K562 (cell line): ENCODE results near the gene FAM161B. TPM values are rescaled to one million over a fixed set of nuclear protein-coding genes. Genes with fewer than 3 reads are reported as not detected.

Source experiments
- ATAC-seq: fragments of 200-7000 bp; cut with Tn5 transposase; 3 replicates; pipeline ENCODE4 v1.9.1; 2020; ENCODE audit warnings: moderate library complexity
- BruUV-seq: library from RNA; stranded (reverse); fragments of 400-500 nt; replicated peaks from 2 replicates; lab custom pipeline; 2021; lab: Mats Ljungman, UMichigan
- CTCF ChIA-PET: fragments of 300-600 bp; formaldehyde crosslinking; extraction: SDS; loops from one replicate; lab custom pipeline; 2021; ENCODE audit warnings: low intra/inter-chr PET ratio; lab: Yijun Ruan, JAX
- POLR2A ChIA-PET: fragments of 300-600, 350-650 bp; sonication (Branson Sonifier 250); formaldehyde crosslinking; extraction: SDS; loops from one replicate; lab custom pipeline; 2021; ENCODE audit warnings: antibody characterized with exemption, inconsistent platforms; lab: Yijun Ruan, JAX
- DNase-seq, 4 experiments: peaks; one replicate each; pipeline versions ENCODE4 v3.0.0 to v3.0.0-alpha.2; 2011 to 2018; ENCODE audit warnings: low spot score in 3 of 4, mixed read lengths in 3 of 4; ENCODE audit errors: extremely low read depth in 1 of 4
- FAIRE-seq: peaks from 2 replicates; lab custom pipeline; 2011; peaks lifted over from hg19 to GRCh38; lab: Jason Lieb, UNC
- H2AFZ ChIP-seq: 2 replicates; pipeline ENCODE4 v1.6.0; 2011; ENCODE audit warnings: low read depth, low read length, control low read depth, inconsistent platforms
- H3K27ac ChIP-seq: fragments of 200-600 bp; 3 replicates; pipeline ENCODE4 v1.8.0; 2011; ENCODE audit warnings: low read depth, mild to moderate bottlenecking, control low read depth, inconsistent platforms, low read length, moderate library complexity, mixed read lengths; ENCODE audit errors: extremely low read depth
- H3K27me3 ChIP-seq, 2 experiments: fragments of 300-600 bp in 1 of 2; 2 replicates in 1 of 2; 3 replicates in 1 of 2; pipeline versions ENCODE4 v1.6.0 to v1.8.0; 2011; ENCODE audit warnings: inconsistent platforms in 2 of 2, low read length in 2 of 2, mild to moderate bottlenecking in 1 of 2, mixed read lengths in 1 of 2, moderate library complexity in 1 of 2; ENCODE audit not compliant: control insufficient read depth in 2 of 2, insufficient read depth in 2 of 2
- H3K36me3 ChIP-seq: fragments of 300-600 bp; 3 replicates; pipeline ENCODE4 v1.8.0; 2011; ENCODE audit warnings: mild to moderate bottlenecking, low read length, inconsistent platforms; ENCODE audit not compliant: control insufficient read depth, insufficient read depth
- H3K4me1 ChIP-seq, 2 experiments: fragments of 200-600 bp in 1 of 2; replicated peaks in 1 of 2; 2 replicates in 1 of 2; 3 replicates in 1 of 2; pipeline versions ENCODE4 v1.5.1 to v1.8.0; 2011; ENCODE audit warnings: inconsistent platforms in 2 of 2, low read length in 2 of 2, mild to moderate bottlenecking in 1 of 2, mixed read lengths in 1 of 2, moderate library complexity in 1 of 2; ENCODE audit not compliant: control insufficient read depth in 2 of 2, insufficient read depth in 2 of 2
- H3K4me2 ChIP-seq: 2 replicates; pipeline ENCODE4 v1.6.1; 2011; ENCODE audit warnings: low read length, control low read depth, inconsistent platforms, mixed read lengths; ENCODE audit not compliant: insufficient read depth
- H3K4me3 ChIP-seq: fragments of 200-600 bp; sonication (generic), shearing (Covaris generic); 2 replicates; pipeline ENCODE4 v1.5.1; 2016; ENCODE audit warnings: control low read depth, inconsistent platforms
- H3K79me2 ChIP-seq: fragments of 200-600 bp; 3 replicates; pipeline ENCODE4 v1.8.0; 2011; ENCODE audit warnings: low read length, inconsistent platforms; ENCODE audit not compliant: control insufficient read depth, insufficient read depth
- H3K9ac ChIP-seq, 2 experiments: 2 replicates each; pipeline versions ENCODE4 v1.6.0 to v1.6.1; 2011; ENCODE audit warnings: low read depth in 2 of 2, low read length in 2 of 2, control low read depth in 1 of 2, inconsistent platforms in 1 of 2, mild to moderate bottlenecking in 1 of 2, mixed read lengths in 1 of 2; ENCODE audit not compliant: insufficient read depth in 1 of 2
- H3K9me1 ChIP-seq: one replicate; pipeline ENCODE4 v1.6.0; 2011; ENCODE audit warnings: inconsistent platforms, mild to moderate bottlenecking, low read length, moderate library complexity; ENCODE audit not compliant: control insufficient read depth, insufficient read depth
- H3K9me3 ChIP-seq: replicated peaks from 2 replicates; pipeline ENCODE4 v1.5.1; 2011; ENCODE audit warnings: low read depth, low read length, inconsistent platforms; ENCODE audit not compliant: control insufficient read depth, insufficient read depth
- H4K20me1 ChIP-seq: replicated peaks from 2 replicates; pipeline ENCODE4 v1.6.1; 2011; ENCODE audit warnings: low read length, inconsistent platforms, mixed read lengths; ENCODE audit not compliant: control insufficient read depth, insufficient read depth
- ADNP ChIP-seq: fragments of 200-800 bp; sonication (Bioruptor generic); IDR thresholded peaks from 2 replicates; pipeline ENCODE4 v1.6.1; 2016; ENCODE audit warnings: missing genetic modification characterization, missing compliant biosample characterization
- ARHGAP35 ChIP-seq: fragments of 450-650 bp; IDR thresholded peaks from 2 replicates; pipeline ENCODE4 v1.6.1; 2018; ENCODE audit not compliant: partially characterized antibody
- FOXK1 ChIP-seq: sonication (generic); formaldehyde crosslinking; IDR thresholded peaks from 2 replicates; pipeline ENCODE4 v1.8.0; 2022; ENCODE audit warnings: missing genetic modification reagents, mild to moderate bottlenecking, borderline replicate concordance
- KLF13 ChIP-seq: fragments of 450-650 bp; IDR thresholded peaks from 2 replicates; pipeline ENCODE4 v1.6.1; 2016; ENCODE audit warnings: missing genetic modification characterization, low read depth, mild to moderate bottlenecking, missing compliant biosample characterization, moderate library complexity, borderline replicate concordance
- MEIS2 ChIP-seq: fragments of 450-650 bp; IDR thresholded peaks from 2 replicates; pipeline ENCODE4 v1.6.1; 2014; ENCODE audit warnings: mild to moderate bottlenecking; ENCODE audit not compliant: partially characterized antibody
- SIX5 ChIP-seq, 2 experiments: IDR thresholded peaks; 2 replicates each; pipeline ENCODE4 v1.6.1; 2011; ENCODE audit warnings: low read length in 2 of 2, borderline replicate concordance in 1 of 2, low read depth in 1 of 2, mild to moderate bottlenecking in 1 of 2, moderate library complexity in 1 of 2; ENCODE audit not compliant: insufficient read depth in 1 of 2
- THRAP3 ChIP-seq: fragments of 450-650 bp; IDR thresholded peaks from 2 replicates; pipeline ENCODE4 v1.6.1; 2016; ENCODE audit warnings: mild to moderate bottlenecking, inconsistent platforms, borderline replicate concordance
- ZNF699 ChIP-seq: fragments of 250-450 bp; sonication (Bioruptor Pico); IDR thresholded peaks from 2 replicates; pipeline ENCODE4 v1.8.0; 2021; ENCODE audit warnings: mild to moderate bottlenecking, moderate library complexity; ENCODE audit not compliant: insufficient replicate concordance
- WGBS: fragments of 100-300 bp; shearing (Covaris generic); methylation state at CpG from one replicate; pipeline ENCODE4 v1.1.6; 2016; ENCODE audit warnings: low coverage, mixed read lengths; ENCODE audit not compliant: insufficient coverage; ENCODE audit errors: missing lambda C conversion rate; 5-methylcytosine and 5-hydroxymethylcytosine counted together
- in situ Hi-C: fragments of 300-500 bp; cut with MboI; formaldehyde crosslinking; loops from 4 replicates; pipeline ENCODE4 v1.15.0; 2018; ENCODE audit warnings: inconsistent platforms, mixed read lengths
- intact Hi-C: fragments of 100-400 bp; cut with micrococcal nuclease; formaldehyde crosslinking; loops from 2 replicates; pipeline ENCODE4 v1.14.2; 2022
- polyA plus RNA-seq, 8 experiments: library from polyadenylated mRNA; depleted of rRNA in 4 of 8; stranded (reverse) in 5 of 8; unstranded in 3 of 8; fragments of >200 nt; fragmentation: Nextera tagmentation in 2 of 8; fragmentation: Illumina TruSeq in 1 of 8; extraction: Ambion mirVana in 2 of 8; extraction: Trizol in 1 of 8; gene quantifications; 2 replicates each; pipeline versions ENCODE4 v1.2.1 to v1.2.3, GENCODE V29; 2011 to 2014; ENCODE audit warnings: inconsistent platforms in 1 of 8, missing spikeins in 1 of 8
- total RNA-seq, 7 experiments: library from RNA; depleted of rRNA in 6 of 7; stranded (reverse); fragments of >200 nt in 6 of 7; fragmentation: Illumina TruSeq in 2 of 7; extraction: Trizol in 2 of 7; gene quantifications; 2 replicates each; pipeline versions ENCODE4 v1.2.1 to v1.2.3, GENCODE V29; 2011 to 2021; ENCODE audit warnings: low replicate concordance in 1 of 7
- TF ChIP-seq, protein P1 (sequence below): fragments of 450-650 bp; IDR thresholded peaks from 2 replicates; pipeline ENCODE4 v1.6.1; 2016
- TF ChIP-seq, protein P2 (sequence below), 2 experiments: IDR thresholded peaks in 1 of 2; conservative IDR thresholded peaks in 1 of 2; 2 replicates each; pipeline ENCODE4 v1.6.1; 2016; ENCODE audit warnings: low read depth in 2 of 2, mild to moderate bottlenecking in 1 of 2, missing compliant biosample characterization in 1 of 2, missing genetic modification characterization in 1 of 2, moderate library complexity in 1 of 2

The FAM161B gene
- total and polyA plus RNA-seq, 9 of the 15 experiments (the other 6 are each of a cell fraction or from before 2014, with no cell fraction given) = 0.15 to 1.3 (median 0.84) TPM

DNA sequence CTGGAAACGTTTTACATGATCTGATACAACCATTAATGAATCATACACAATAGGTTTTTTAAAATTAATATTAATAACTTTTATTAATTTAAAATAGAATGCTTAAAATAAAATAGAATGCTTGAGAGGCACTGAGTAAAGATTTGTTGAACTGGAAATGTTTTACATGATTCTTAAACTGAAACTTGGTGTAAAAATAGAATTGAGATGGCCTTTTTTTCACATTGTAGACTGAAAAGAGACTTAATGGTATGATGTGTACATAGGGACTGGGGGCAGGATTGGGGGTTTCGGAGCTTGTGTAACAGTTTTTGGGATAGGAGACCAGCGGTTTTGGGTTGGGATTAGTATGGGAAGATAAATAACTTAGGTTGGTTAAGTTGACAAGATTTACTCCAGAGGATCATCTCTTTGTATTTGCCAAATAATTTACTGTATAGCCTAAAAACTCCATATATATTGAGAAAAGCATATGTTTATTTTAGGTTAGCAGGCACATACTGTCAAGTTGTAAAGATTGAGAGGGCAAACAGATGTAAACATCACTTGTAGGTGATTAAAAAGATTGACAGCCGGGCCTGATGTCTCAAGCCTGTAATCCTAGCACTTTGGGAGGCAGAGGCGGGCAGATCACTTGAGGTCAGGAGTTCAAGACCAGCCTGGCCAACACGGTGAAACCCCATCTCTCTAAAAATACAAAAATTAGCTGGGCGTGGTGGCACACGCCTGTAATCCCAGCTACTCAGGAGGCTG lies 65.3 kb downstream of the FAM161B start:
- in situ Hi-C loops (no loop called here), intact Hi-C loops (loop anchor here (5.0 kb wide), 1 partner anchor 142 kb away; no protein-coding TSS in a partner anchor)
- 0 out of 3 replicates have a peak, but pooled peaks cover 2% of the 10 kb centered on the region for H3K36me3 ChIP-seq
- H3K9ac ChIP-seq = no peak overlapping the region
- H2AFZ ChIP-seq = no peak overlapping the region
- peaks cover 44% of the 10 kb centered on the region for H3K79me2 ChIP-seq
- ATAC-seq = no peak
- BruUV-seq = no TSS peak
- peak; percentile 26 for FAIRE-seq
- H3K4me1 ChIP-seq = peaks cover 4 to 6% of the 10 kb centered on the region in 2 experiments; a peak in 4 of 5 replicates
- no peak for DNase-seq
- H3K27ac ChIP-seq = no peak overlapping the region; the same call in 2 of the 3 replicates
- peak overlapping the region; percentile 94; the same call in 1 of the 2 replicates for H3K4me2 ChIP-seq
- CTCF ChIA-PET = no interaction called here
- no peaks in the 10 kb centered on the region for H3K27me3 ChIP-seq
- TF ChIP-seq THRAP3 = no peak
- TF ChIP-seq FOXK1 (CRISPR knock-in tag) = no peak
- no peak for TF ChIP-seq SIX5 (IDR thresholded peaks at IDR 0.05; ENCODE audit: borderline replicate concordance in 1 of 2, insufficient read depth in 1 of 2, low read depth in 1 of 2, low read length in 2 of 2)
- TF ChIP-seq, protein P1, sequence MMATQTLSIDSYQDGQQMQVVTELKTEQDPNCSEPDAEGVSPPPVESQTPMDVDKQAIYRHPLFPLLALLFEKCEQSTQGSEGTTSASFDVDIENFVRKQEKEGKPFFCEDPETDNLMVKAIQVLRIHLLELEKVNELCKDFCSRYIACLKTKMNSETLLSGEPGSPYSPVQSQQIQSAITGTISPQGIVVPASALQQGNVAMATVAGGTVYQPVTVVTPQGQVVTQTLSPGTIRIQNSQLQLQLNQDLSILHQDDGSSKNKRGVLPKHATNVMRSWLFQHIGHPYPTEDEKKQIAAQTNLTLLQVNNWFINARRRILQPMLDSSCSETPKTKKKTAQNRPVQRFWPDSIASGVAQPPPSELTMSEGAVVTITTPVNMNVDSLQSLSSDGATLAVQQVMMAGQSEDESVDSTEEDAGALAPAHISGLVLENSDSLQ = peak; percentile 96
- peak; percentile 68 for TF ChIP-seq MEIS2
- TF ChIP-seq ADNP = peak; percentile 13; the same call in 1 of the 2 replicates
- no peak for TF ChIP-seq KLF13
- TF ChIP-seq, protein P2, sequence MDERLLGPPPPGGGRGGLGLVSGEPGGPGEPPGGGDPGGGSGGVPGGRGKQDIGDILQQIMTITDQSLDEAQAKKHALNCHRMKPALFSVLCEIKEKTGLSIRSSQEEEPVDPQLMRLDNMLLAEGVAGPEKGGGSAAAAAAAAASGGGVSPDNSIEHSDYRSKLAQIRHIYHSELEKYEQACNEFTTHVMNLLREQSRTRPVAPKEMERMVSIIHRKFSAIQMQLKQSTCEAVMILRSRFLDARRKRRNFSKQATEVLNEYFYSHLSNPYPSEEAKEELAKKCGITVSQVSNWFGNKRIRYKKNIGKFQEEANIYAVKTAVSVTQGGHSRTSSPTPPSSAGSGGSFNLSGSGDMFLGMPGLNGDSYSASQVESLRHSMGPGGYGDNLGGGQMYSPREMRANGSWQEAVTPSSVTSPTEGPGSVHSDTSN (CRISPR knock-in tag; IDR thresholded peaks at IDR 0.05; ENCODE audit: low read depth) = no peak
- TF ChIP-seq, protein P2 (tag; conservative IDR thresholded peaks at IDR 0.05; ENCODE audit: low read depth) = peak; percentile 66
- no peak for TF ChIP-seq ZNF699 (CRISPR knock-in tag)
- no peak for TF ChIP-seq ARHGAP35
- H4K20me1 ChIP-seq = no peaks in the 10 kb centered on the region
- 0 out of 2 replicates have a peak overlapping the region, but pooled peaks have one; percentile 86 for H3K4me3 ChIP-seq
- POLR2A ChIA-PET = no interaction called here
- no peaks in the 10 kb centered on the region for H3K9me1 ChIP-seq
- WGBS = 29% methylated on average over 7 of the region's 8 CpGs
- H3K9me3 ChIP-seq = no peaks in the 10 kb centered on the region
